H1 (cell line): ENCODE measurements around the gene SLFN12L. TPM values are rescaled to one million over a fixed set of nuclear protein-coding genes. Genes with fewer than 3 reads are reported as not detected.

Experiments used
- GABPA ChIP-seq: IDR thresholded peaks from 2 replicates; pipeline ENCODE4 v1.6.1; 2011; ENCODE audit warnings: mild to moderate bottlenecking, low read length, moderate library complexity, borderline replicate concordance; ENCODE audit not compliant: insufficient read depth
- HDAC6 ChIP-seq: IDR thresholded peaks from one replicate; pipeline ENCODE4 v1.7.1; 2012; ENCODE audit warnings: low read depth, mild to moderate bottlenecking, inconsistent platforms, low read length, moderate library complexity
- SP4 ChIP-seq: IDR thresholded peaks from 2 replicates; pipeline ENCODE4 v1.6.1; 2012; ENCODE audit warnings: low read length, inconsistent platforms
- SRF ChIP-seq: IDR thresholded peaks from 2 replicates; pipeline ENCODE4 v1.6.1; 2011; ENCODE audit warnings: mild to moderate bottlenecking, low read depth, low read length, moderate library complexity
- polyA plus RNA-seq, 7 experiments: library from polyadenylated mRNA; depleted of rRNA in 3 of 7; stranded (reverse) in 5 of 7; unstranded in 2 of 7; fragments of >200 nt in 5 of 7; fragments of 200-250 nt in 2 of 7; gene quantifications; 1 replicate in 5 of 7; 2 replicates in 1 of 7; 4 replicates in 1 of 7; pipeline versions ENCODE4 v1.2.1 to v1.2.3, GENCODE V29; 2011 to 2013; ENCODE audit warnings: missing spikeins in 2 of 7, mixed read lengths in 2 of 7
- total RNA-seq: library from RNA; stranded (reverse); fragmentation: NEBNext Ultra II Directional; extraction: Animal tissue kit (Norgen Biotek cat#: 25700); gene quantifications from 2 replicates; pipeline ENCODE4 v1.2.1, GENCODE V29; 2021

Gene SLFN12L
- total and polyA plus RNA-seq, 2 of the 8 experiments (the other 6 are each of a cell fraction or from before 2014, with no cell fraction given): not detected

DNA sequence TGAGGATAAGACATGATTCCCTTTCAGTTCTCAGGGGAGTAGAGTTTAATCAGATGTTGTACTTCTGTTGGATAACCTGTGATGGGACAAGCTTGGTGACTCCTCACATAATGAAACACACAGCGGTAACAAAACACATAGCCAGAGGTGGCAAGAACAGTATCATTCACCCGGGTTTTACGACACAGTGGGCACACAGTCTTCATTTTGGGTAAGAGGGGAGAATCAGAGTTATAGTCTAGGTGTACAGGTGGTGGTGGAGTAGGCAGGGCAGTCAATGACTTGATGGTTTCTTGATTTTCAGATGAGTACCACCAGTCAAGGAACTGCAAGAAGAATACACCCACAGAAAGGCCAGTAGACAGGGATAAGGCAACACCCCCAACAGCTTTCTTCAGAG, 38.3 kb upstream of the SLFN12L start (continued):
- no peak for TF ChIP-seq GABPA
- TF ChIP-seq SRF: no peak
- TF ChIP-seq HDAC6: no peak
- TF ChIP-seq SP4: no peak
